Subcutaneous abdominal adipose tissue (tissue), 5 donors: Measurements from ENCODE around the gene VWA3B.
A peak's percentile ranks its signal among the peaks of the same experiment; 100 is the strongest.
"Not testable (repeated sequence)": the region's sequence is repeated elsewhere in the genome, so short reads cannot be mapped to it uniquely, and the experiment has no call there.

Source experiments
- H3K27ac ChIP-seq: one replicate; pipeline ENCODE4 v1.7.0; 2013; ENCODE audit warnings: low read depth, mild to moderate bottlenecking, inconsistent platforms, low read length, moderate library complexity
- H3K27me3 ChIP-seq, 5 donors: one replicate each; pipeline ENCODE4 v1.7.0; 2013; ENCODE audit warnings: low read length in 5 of 5, inconsistent platforms in 1 of 5; ENCODE audit not compliant: control insufficient read depth in 5 of 5, insufficient read depth in 4 of 5
- H3K36me3 ChIP-seq, 5 donors: one replicate each; pipeline ENCODE4 v1.7.0; 2013; ENCODE audit warnings: low read length in 5 of 5; ENCODE audit not compliant: control insufficient read depth in 5 of 5, insufficient read depth in 5 of 5
- H3K4me1 ChIP-seq, 5 donors: one replicate each; pipeline ENCODE4 v1.7.0; 2013; ENCODE audit warnings: low read length in 5 of 5, mild to moderate bottlenecking in 3 of 5, moderate library complexity in 1 of 5; ENCODE audit not compliant: control insufficient read depth in 5 of 5, insufficient read depth in 5 of 5
- H3K4me3 ChIP-seq, 5 donors: one replicate each; pipeline ENCODE4 v1.7.0; 2013; ENCODE audit warnings: low read length in 5 of 5, low read depth in 1 of 5
- H3K9ac ChIP-seq, 5 donors: one replicate each; pipeline ENCODE4 v1.7.0; 2013; ENCODE audit warnings: low read length in 5 of 5, mild to moderate bottlenecking in 4 of 5, moderate library complexity in 3 of 5
- H3K9me3 ChIP-seq, 5 donors: one replicate each; pipeline ENCODE4 v1.7.0; 2013; ENCODE audit warnings: low read length in 5 of 5; ENCODE audit not compliant: control insufficient read depth in 5 of 5
- donor health status: healthy.
- donor health status: healthy.
- donor health status: healthy.
- donor health status: healthy.
- donor health status: healthy.

VWA3B gene

DNA sequence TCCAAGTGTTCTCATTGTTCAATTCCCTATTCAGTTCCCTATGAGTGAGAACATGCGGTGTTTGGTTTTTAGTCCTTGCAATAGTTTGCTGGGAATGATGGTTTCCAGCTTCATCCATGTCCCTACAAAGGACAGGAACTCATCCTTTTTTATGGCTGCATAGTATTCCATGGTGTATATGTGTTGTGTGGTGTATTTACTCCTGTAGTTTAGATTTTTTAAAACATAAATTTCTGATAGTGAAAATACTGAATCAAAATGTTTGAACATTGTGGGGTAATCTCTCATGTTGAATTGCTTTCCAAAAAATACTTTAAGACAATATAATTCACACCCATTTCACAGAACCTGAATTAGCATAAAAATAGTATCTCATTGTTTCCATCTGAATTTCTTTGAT, 60.9 kb downstream of the VWA3B start:
- not testable (repeated sequence) for H3K36me3 ChIP-seq, H3K27ac ChIP-seq, H3K9ac ChIP-seq, H3K4me3 ChIP-seq, H3K4me1 ChIP-seq, H3K27me3 ChIP-seq
- peaks cover 0 to 12% (median 3%) of the 10 kb centered on the region in 5 donors for H3K9me3 ChIP-seq

DNA sequence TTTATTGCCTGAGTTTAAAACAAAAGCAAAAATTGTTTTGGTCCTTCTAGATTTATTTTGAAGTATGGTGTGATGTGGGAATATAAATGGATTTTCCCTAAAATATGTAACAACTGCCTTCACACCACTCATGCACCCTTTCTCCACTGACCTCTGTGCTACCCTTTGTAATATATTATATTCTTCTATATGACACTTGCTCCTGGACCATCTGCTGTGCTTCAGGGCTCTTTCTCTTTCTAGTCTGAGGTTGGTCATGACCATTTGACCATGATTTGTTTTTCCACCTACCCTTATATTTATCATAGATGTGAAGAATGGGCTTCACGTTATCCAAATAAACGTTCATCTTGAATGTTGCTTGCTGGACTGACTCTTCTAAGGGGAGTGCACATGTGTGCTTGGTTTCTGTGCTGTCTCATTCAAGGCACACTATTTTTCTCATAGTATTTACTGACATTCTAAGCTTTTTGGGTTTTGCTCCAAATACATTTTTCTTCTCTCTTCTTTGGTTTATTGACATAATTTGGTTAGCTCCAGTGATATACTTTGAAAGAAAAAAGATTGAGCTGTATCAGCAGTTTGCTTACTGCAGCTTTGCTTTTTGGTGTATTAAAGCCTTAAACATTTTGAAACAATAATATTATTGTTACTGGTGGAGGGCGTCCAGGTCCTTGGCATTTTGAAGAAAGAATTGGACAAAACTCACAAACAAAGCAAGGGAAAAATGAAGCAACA, 61.8 kb downstream of the VWA3B start:
- Histone ChIP-seq H3K27ac (no peak overlapping the region), H3K4me3 (peak overlapping the region in 4 of 5 donors; percentile 31 to 58 (median 46))

DNA sequence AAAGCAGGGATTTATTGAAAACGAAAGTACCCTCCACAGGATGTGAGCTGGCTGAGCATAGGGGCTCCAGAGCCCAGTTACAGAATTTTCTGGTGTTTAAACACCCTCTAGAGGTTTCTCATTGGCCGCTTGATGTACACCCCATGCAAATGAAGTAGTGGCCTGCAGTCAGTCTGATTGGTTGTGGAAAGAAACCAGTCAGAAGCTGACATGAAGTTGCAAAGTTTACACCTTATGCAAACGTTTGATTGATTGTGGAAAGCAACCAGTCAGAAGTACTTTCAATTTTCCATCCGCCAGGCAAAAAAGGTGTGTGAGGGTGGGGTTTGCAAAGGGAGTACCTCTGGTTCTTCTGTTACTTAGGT, 62.3 kb downstream of the VWA3B start:
- peaks cover 0 to 12% (median 3%) of the 10 kb centered on the region in 5 donors for H3K9me3 ChIP-seq
- H3K27me3 ChIP-seq, result no peaks in the 10 kb centered on the region
- H3K4me3 ChIP-seq, result peak overlapping the region in 4 of 5 donors; percentile 31 to 58 (median 46)
- H3K36me3 ChIP-seq, result no peaks in the 10 kb centered on the region
- H3K9ac ChIP-seq, result no peak overlapping the region
- no peak overlapping the region for H3K27ac ChIP-seq
- H3K4me1 ChIP-seq, result peaks cover 0 to 9% (median 0%) of the 10 kb centered on the region in 5 donors

More for the DNA sequence above, 61.8 kb downstream of the VWA3B start:
- H3K9me3 ChIP-seq, result peaks cover 0 to 12% (median 3%) of the 10 kb centered on the region in 5 donors
- H3K36me3 ChIP-seq, result no peaks in the 10 kb centered on the region
- no peak overlapping the region for H3K9ac ChIP-seq
- peaks cover 0 to 9% (median 0%) of the 10 kb centered on the region in 5 donors for H3K4me1 ChIP-seq
- no peaks in the 10 kb centered on the region for H3K27me3 ChIP-seq

DNA sequence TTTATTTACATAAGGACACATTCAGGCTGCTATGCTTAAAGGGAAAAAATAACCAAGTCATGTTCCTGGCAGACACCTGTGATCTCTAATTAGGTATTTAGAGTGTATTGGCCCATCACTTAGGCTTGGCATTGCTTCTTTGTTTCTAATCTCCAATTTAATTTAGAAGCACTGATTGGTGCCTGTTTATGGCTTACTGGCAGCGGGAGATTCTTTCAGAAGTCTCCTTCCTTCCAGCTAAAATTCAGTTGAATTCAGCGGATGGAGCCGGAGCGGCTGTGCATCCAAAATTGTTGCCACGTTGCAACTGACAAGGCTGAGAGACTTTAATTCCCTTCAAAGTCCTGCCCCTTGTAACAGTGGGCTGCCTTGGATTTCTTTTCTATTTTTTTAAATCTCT, 66.5 kb downstream of the VWA3B start:
- Histone ChIP-seq H3K4me3 (no peak overlapping the region), H3K9me3 (no peaks in the 10 kb centered on the region), H3K4me1 (peaks cover 0 to 14% (median 5%) of the 10 kb centered on the region in 5 donors), H3K36me3 (no peaks in the 10 kb centered on the region), H3K27me3 (peaks cover 0 to 4% (median 0%) of the 10 kb centered on the region in 5 donors), H3K9ac (no peak overlapping the region), H3K27ac (no peak overlapping the region)

DNA sequence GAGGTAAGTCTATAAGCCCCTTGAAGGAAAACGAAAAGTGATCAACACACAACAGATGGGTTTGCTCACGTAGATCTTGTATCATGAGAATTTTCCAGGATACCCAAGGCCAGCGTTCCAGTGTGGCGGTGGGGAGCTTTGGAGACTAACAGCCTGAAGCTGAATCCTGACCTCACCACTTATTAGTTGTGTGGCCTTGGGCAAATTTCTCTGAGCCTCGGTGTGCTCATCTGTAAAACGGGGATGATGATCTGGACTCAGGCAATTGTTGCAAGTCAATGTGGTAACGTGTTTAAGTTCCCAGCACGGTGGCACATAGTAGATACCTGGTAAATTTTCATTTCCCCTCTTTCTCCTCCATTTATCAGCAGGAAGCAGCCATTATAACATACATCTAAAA, 68.3 kb downstream of the VWA3B start:
- H3K9ac ChIP-seq, result no peak overlapping the region

DNA sequence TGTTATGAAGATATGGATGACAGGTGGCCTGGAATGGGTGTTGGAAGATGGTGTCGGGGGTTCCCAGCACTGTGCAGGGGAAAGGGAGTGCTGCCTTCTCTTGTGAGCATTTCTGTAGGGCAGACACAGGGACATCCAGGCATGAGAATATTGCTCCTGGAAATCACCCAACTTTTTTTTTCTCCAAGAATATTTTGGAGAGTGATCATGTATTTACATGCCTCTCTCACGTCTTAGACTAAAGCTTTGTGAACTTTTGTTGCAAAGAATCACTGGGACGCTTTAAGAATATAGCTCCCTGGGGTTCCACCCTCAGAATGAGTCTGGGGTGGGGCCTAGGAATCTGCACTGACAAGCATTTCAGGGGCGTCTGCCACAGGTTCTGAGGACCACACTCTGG, 68.7 kb downstream of the VWA3B start:
- Histone ChIP-seq H3K27me3 (peaks cover 0 to 4% (median 0%) of the 10 kb centered on the region in 5 donors), H3K27ac (no peak overlapping the region), H3K9ac (no peak overlapping the region), H3K36me3 (no peaks in the 10 kb centered on the region), H3K4me1 (peaks cover 0 to 12% (median 2%) of the 10 kb centered on the region in 5 donors), H3K9me3 (no peaks in the 10 kb centered on the region), H3K4me3 (no peak overlapping the region)

More for the DNA sequence above, 68.3 kb downstream of the VWA3B start:
- H3K27ac ChIP-seq, result no peak overlapping the region
- H3K9me3 ChIP-seq, result no peaks in the 10 kb centered on the region
- H3K4me3 ChIP-seq, result no peak overlapping the region
- peaks cover 0 to 12% (median 2%) of the 10 kb centered on the region in 5 donors for H3K4me1 ChIP-seq
- H3K27me3 ChIP-seq, result peaks cover 0 to 4% (median 0%) of the 10 kb centered on the region in 5 donors
- H3K36me3 ChIP-seq, result no peaks in the 10 kb centered on the region

DNA sequence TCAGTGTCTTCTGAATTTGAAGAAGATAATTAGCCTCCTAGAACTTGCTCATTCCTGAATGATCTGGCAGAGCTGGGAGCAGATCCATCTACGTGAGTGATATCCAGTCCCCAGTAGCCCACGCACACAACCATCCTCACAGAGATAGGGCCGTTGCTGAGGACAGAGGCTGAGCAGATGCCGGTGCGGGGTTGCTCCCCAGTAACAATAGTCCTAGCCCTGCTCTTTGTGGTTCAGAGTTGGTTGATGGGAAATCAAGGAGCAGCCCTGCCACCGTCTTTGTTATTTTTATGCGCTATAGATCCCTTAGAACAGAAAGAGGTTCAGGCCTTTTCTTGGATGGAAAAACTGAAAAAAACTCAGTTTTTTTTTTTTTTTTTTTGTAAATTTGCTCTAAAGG, 69.3 kb downstream of the VWA3B start:
- Histone ChIP-seq H3K27ac (no peak overlapping the region), H3K27me3 (peaks cover 0 to 4% (median 0%) of the 10 kb centered on the region in 5 donors), H3K36me3 (no peaks in the 10 kb centered on the region), H3K9ac (no peak overlapping the region), H3K9me3 (no peaks in the 10 kb centered on the region), H3K4me3 (no peak overlapping the region), H3K4me1 (peaks cover 0 to 12% (median 2%) of the 10 kb centered on the region in 5 donors)

DNA sequence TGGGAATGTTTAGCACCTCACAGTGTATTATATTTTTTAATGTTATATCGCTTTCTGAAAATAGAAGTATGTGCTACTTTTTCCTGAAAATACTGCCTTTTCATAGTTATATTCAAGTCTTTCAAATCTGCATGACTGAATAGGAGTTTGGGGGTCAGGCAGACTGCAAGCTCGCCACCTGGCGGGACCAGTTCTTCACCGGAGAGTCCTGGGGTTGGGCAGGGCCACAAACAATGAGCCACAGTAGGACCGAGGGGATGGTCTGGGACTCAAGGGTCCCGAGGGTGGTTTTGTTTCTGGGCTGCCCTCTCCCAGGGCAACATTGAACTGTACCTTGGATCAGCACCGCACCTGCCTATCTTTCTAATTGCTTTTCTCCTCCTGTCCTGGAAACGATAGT, 70.6 kb downstream of the VWA3B start:
- peaks cover 0 to 4% (median 0%) of the 10 kb centered on the region in 5 donors for H3K27me3 ChIP-seq
- no peak overlapping the region for H3K27ac ChIP-seq
- H3K9me3 ChIP-seq, result no peaks in the 10 kb centered on the region
- no peaks in the 10 kb centered on the region for H3K36me3 ChIP-seq
- peaks cover 2 to 17% (median 10%) of the 10 kb centered on the region in 5 donors for H3K4me1 ChIP-seq
- no peak overlapping the region for H3K4me3 ChIP-seq
- H3K9ac ChIP-seq, result no peak overlapping the region

DNA sequence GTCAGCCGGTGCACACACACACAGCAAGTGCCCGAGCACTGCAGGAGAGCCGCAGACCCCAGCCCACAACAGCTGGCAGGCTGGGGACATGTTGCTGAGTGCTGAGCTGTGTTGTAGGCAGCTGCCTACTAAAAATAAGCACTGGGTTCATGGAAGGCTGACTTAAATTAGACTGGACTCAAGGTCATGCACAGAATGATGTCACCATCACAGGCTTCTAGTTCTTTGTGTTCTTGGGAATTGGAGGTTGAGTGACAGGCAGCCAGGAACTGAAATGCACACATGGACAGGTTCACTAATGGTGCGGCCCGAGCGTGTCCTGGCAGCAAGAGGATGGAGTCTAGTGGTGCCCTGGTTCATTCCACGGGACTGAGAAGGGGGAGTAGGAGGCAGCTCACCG, 71.3 kb downstream of the VWA3B start:
- H3K9ac ChIP-seq, result no peak overlapping the region
- no peaks in the 10 kb centered on the region for H3K36me3 ChIP-seq
- no peak overlapping the region for H3K4me3 ChIP-seq
- peaks cover 2 to 23% (median 15%) of the 10 kb centered on the region in 5 donors for H3K4me1 ChIP-seq
- no peak overlapping the region for H3K27ac ChIP-seq
- H3K9me3 ChIP-seq, result no peaks in the 10 kb centered on the region
- H3K27me3 ChIP-seq, result peaks cover 0 to 4% (median 0%) of the 10 kb centered on the region in 5 donors

DNA sequence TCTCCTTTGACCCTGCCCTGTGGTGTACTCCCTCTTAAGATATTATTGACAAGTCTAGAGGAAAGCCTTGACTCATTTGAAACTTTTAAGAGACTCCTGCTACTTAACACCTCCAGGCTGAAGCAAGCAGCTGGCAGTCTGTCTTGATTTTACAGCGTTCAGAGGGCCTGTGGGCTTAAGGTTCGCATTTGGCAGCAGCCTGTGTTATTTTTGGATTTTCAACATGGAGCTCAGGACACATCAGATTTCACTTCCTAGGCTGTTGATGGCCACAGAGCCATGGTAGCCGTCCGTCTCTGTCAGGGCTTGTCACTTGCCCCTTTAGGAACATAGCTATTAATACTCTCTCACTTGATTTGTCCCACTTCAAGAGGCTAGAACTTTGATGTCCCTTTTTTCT, 73.6 kb downstream of the VWA3B start:
- no peaks in the 10 kb centered on the region for H3K27me3 ChIP-seq
- peaks cover 2 to 23% (median 15%) of the 10 kb centered on the region in 5 donors for H3K4me1 ChIP-seq
- H3K4me3 ChIP-seq, result no peak overlapping the region
- H3K9ac ChIP-seq, result no peak overlapping the region
- no peaks in the 10 kb centered on the region for H3K9me3 ChIP-seq
- no peaks in the 10 kb centered on the region for H3K36me3 ChIP-seq
- no peak overlapping the region for H3K27ac ChIP-seq
